HEK293 (cell line): Measurements from ENCODE around the gene LMO4.

Source experiments
- BCL11B ChIP-seq: fragments of 450-650 bp; formaldehyde crosslinking; IDR thresholded peaks from 2 replicates; pipeline ENCODE4 v1.5.1; 2016; ENCODE audit warnings: low read depth, missing biosample characterization, missing genetic modification characterization
- GLI2 ChIP-seq: fragments of 450-650 bp; formaldehyde crosslinking; IDR thresholded peaks from 2 replicates; pipeline ENCODE4; 2017; ENCODE audit warnings: missing biosample characterization, missing genetic modification characterization, low read depth, borderline replicate concordance
- GLI4 ChIP-seq: fragments of 450-650 bp; formaldehyde crosslinking; IDR thresholded peaks from 2 replicates; pipeline ENCODE4 v1.5.1; 2016; ENCODE audit warnings: missing biosample characterization, missing genetic modification characterization
- KLF16 ChIP-seq: fragments of 450-650 bp; formaldehyde crosslinking; IDR thresholded peaks from 2 replicates; pipeline ENCODE4 v1.5.1; 2017; ENCODE audit warnings: missing biosample characterization, missing genetic modification characterization
- KLF9 ChIP-seq: fragments of 450-650 bp; formaldehyde crosslinking; IDR thresholded peaks from 2 replicates; pipeline ENCODE4 v1.5.1; 2016; ENCODE audit warnings: missing biosample characterization, missing genetic modification characterization, low read depth
- PRDM1 ChIP-seq: fragments of 450-650 bp; formaldehyde crosslinking; IDR thresholded peaks from 2 replicates; pipeline ENCODE4; 2016; ENCODE audit warnings: missing biosample characterization, missing genetic modification characterization
- SP2 ChIP-seq: fragments of 450-650 bp; formaldehyde crosslinking; IDR thresholded peaks from 2 replicates; pipeline ENCODE4 v1.5.1; 2016; ENCODE audit warnings: missing biosample characterization, missing genetic modification characterization
- ZBTB8A ChIP-seq: fragments of 450-650 bp; formaldehyde crosslinking; IDR thresholded peaks from 2 replicates; pipeline ENCODE4 v1.5.1; 2016; ENCODE audit warnings: missing biosample characterization, missing genetic modification characterization
- ZEB2 ChIP-seq: fragments of 450-650 bp; formaldehyde crosslinking; IDR thresholded peaks from 2 replicates; pipeline ENCODE4 v1.5.1; 2016; ENCODE audit warnings: missing biosample characterization, missing genetic modification characterization
- ZFP69B ChIP-seq: fragments of 450-650 bp; formaldehyde crosslinking; IDR thresholded peaks from 2 replicates; pipeline ENCODE4 v1.5.1; 2016; ENCODE audit warnings: missing biosample characterization, missing genetic modification characterization
- ZNF121 ChIP-seq: fragments of 450-650 bp; formaldehyde crosslinking; IDR thresholded peaks from 2 replicates; pipeline ENCODE4 v1.5.1; 2016; ENCODE audit warnings: missing biosample characterization, missing genetic modification characterization
- ZNF138 ChIP-seq: fragments of 450-650 bp; formaldehyde crosslinking; IDR thresholded peaks from 2 replicates; pipeline ENCODE4 v1.5.1; 2016; ENCODE audit warnings: missing biosample characterization, missing genetic modification characterization, borderline replicate concordance
- ZNF140 ChIP-seq: fragments of 450-650 bp; formaldehyde crosslinking; IDR thresholded peaks from 2 replicates; pipeline ENCODE4 v1.5.1; 2016; ENCODE audit warnings: missing biosample characterization, missing genetic modification characterization
- ZNF175 ChIP-seq: fragments of 450-650 bp; formaldehyde crosslinking; IDR thresholded peaks from 2 replicates; pipeline ENCODE4 v1.5.1; 2016; ENCODE audit warnings: missing biosample characterization, missing genetic modification characterization
- ZNF239 ChIP-seq: fragments of 450-650 bp; formaldehyde crosslinking; IDR thresholded peaks from 2 replicates; pipeline ENCODE4 v1.5.1; 2016; ENCODE audit warnings: missing biosample characterization, missing genetic modification characterization
- ZNF341 ChIP-seq: fragments of 450-650 bp; formaldehyde crosslinking; IDR thresholded peaks from 2 replicates; pipeline ENCODE4; 2016; ENCODE audit warnings: low read depth, missing biosample characterization, missing genetic modification characterization
- ZNF350 ChIP-seq: fragments of 450-650 bp; formaldehyde crosslinking; IDR thresholded peaks from 2 replicates; pipeline ENCODE4 v1.5.0; 2017; ENCODE audit warnings: missing biosample characterization, mild to moderate bottlenecking, missing genetic modification characterization
- ZNF366 ChIP-seq: fragments of 450-650 bp; formaldehyde crosslinking; conservative IDR thresholded peaks from 2 replicates; pipeline ENCODE4 v1.5.1; 2016; ENCODE audit warnings: missing biosample characterization, missing genetic modification characterization
- ZNF37A ChIP-seq: fragments of 450-650 bp; IDR thresholded peaks from 2 replicates; pipeline ENCODE4 v1.5.1; 2018; ENCODE audit warnings: missing biosample characterization, missing genetic modification characterization
- ZNF391 ChIP-seq: fragments of 450-650 bp; formaldehyde crosslinking; IDR thresholded peaks from 2 replicates; pipeline ENCODE4 v1.5.1; 2016; ENCODE audit warnings: low read depth, missing biosample characterization, missing genetic modification characterization, borderline replicate concordance
- ZNF404 ChIP-seq: fragments of 450-650 bp; formaldehyde crosslinking; IDR thresholded peaks from 2 replicates; pipeline ENCODE4 v1.5.1; 2017; ENCODE audit warnings: missing biosample characterization, missing genetic modification characterization
- ZNF433 ChIP-seq: fragments of 450-650 bp; formaldehyde crosslinking; IDR thresholded peaks from 2 replicates; pipeline ENCODE4 v1.5.1; 2016; ENCODE audit warnings: missing biosample characterization, missing genetic modification characterization, low read depth
- ZNF473 ChIP-seq: fragments of 450-650 bp; formaldehyde crosslinking; IDR thresholded peaks from 2 replicates; pipeline ENCODE4 v1.5.1; 2017; ENCODE audit warnings: missing biosample characterization, missing genetic modification characterization
- ZNF510 ChIP-seq: fragments of 450-650 bp; formaldehyde crosslinking; IDR thresholded peaks from 2 replicates; pipeline ENCODE4 v1.5.1; 2018; ENCODE audit warnings: mild to moderate bottlenecking, missing genetic modification characterization, missing biosample characterization; ENCODE audit not compliant: insufficient replicate concordance
- ZNF529 ChIP-seq: fragments of 450-650 bp; formaldehyde crosslinking; IDR thresholded peaks from 2 replicates; pipeline ENCODE4 v1.5.1; 2017; ENCODE audit warnings: missing genetic modification characterization, missing biosample characterization; ENCODE audit not compliant: insufficient replicate concordance
- ZNF571 ChIP-seq: fragments of 450-650 bp; formaldehyde crosslinking; IDR thresholded peaks from 2 replicates; pipeline ENCODE4 v1.5.0; 2017; ENCODE audit warnings: missing biosample characterization, missing genetic modification characterization
- ZNF629 ChIP-seq: fragments of 450-650 bp; formaldehyde crosslinking; IDR thresholded peaks from 2 replicates; pipeline ENCODE4 v1.5.1; 2017; ENCODE audit warnings: missing biosample characterization, missing genetic modification characterization
- ZNF791 ChIP-seq: fragments of 450-650 bp; formaldehyde crosslinking; IDR thresholded peaks from 2 replicates; pipeline ENCODE4 v1.5.1; 2016; ENCODE audit warnings: missing biosample characterization, missing genetic modification characterization
- ZNF792 ChIP-seq: fragments of 450-650 bp; formaldehyde crosslinking; IDR thresholded peaks from 2 replicates; pipeline ENCODE4 v1.5.1; 2016; ENCODE audit warnings: missing biosample characterization, missing genetic modification characterization
- ZNF830 ChIP-seq: fragments of 450-650 bp; IDR thresholded peaks from 2 replicates; pipeline ENCODE4 v1.5.0; 2018; ENCODE audit warnings: missing biosample characterization, missing genetic modification characterization, low read depth, mild to moderate bottlenecking, moderate library complexity
- ZNF843 ChIP-seq: fragments of 450-650 bp; formaldehyde crosslinking; IDR thresholded peaks from 2 replicates; pipeline ENCODE4 v1.5.1; 2016; ENCODE audit warnings: missing biosample characterization, missing genetic modification characterization
- ZSCAN30 ChIP-seq: fragments of 450-650 bp; IDR thresholded peaks from 2 replicates; pipeline ENCODE4 v1.5.1; 2018; ENCODE audit warnings: missing biosample characterization, mild to moderate bottlenecking, missing genetic modification characterization, moderate library complexity
- ZXDB ChIP-seq: fragments of 450-650 bp; formaldehyde crosslinking; IDR thresholded peaks from 2 replicates; pipeline ENCODE4 v1.5.1; 2016; ENCODE audit warnings: missing biosample characterization, missing genetic modification characterization
- TF ChIP-seq, protein P1 (sequence below): fragments of 450-650 bp; formaldehyde crosslinking; optimal IDR thresholded peaks from 2 replicates; pipeline ENCODE3; 2016; ENCODE audit warnings: missing biosample characterization, mild to moderate bottlenecking, missing genetic modification characterization
- TF ChIP-seq, protein P2 (sequence below): fragments of 450-650 bp; formaldehyde crosslinking; IDR thresholded peaks from 2 replicates; pipeline ENCODE4 v1.5.1; 2017; ENCODE audit warnings: missing biosample characterization, mild to moderate bottlenecking, missing genetic modification characterization, moderate library complexity
- TF ChIP-seq, protein P3 (sequence below): fragments of 450-650 bp; formaldehyde crosslinking; IDR thresholded peaks from 2 replicates; pipeline ENCODE4 v1.5.1; 2016; ENCODE audit warnings: missing biosample characterization, missing genetic modification characterization

The LMO4 gene

DNA sequence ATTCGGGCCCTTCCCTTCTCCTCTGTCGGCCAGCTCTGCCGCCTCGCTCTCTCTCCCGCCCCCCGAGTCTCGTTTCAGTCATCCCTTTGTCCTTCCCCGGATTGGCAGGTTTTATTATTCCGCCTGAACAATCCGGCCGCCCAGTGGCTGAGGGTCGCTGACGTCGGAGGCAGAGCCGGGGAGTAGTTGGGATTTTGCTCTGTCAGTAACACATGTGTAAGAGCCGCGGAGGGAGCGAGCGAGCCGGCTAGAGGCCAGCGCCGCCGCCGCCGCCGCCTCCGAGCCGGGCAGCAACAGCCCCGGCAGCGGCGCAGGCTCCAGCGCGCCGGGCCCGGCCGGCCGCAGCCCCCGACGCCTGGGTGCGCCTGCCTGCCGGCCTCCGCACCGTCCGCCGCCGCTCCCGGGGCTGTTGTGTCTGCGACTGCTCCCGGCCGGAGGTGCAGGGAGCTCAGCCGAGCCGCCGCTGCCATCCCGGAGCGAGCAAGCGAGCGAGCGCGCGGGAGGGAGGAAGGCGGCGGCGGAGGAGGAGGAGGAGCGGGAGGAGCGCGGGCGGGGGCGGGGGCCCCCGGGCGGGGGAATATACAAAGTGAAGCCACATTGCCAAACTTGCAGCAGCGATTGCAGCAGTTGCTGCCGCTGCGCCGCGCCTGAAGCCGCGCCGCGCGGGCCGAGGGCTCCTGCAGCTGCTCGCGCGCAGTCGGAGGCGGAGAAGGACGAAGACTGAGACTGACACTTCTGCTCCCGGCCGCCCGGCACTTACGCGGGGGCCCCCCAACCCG lies at the start of gene LMO4 (continued):
- TF ChIP-seq, protein P1, sequence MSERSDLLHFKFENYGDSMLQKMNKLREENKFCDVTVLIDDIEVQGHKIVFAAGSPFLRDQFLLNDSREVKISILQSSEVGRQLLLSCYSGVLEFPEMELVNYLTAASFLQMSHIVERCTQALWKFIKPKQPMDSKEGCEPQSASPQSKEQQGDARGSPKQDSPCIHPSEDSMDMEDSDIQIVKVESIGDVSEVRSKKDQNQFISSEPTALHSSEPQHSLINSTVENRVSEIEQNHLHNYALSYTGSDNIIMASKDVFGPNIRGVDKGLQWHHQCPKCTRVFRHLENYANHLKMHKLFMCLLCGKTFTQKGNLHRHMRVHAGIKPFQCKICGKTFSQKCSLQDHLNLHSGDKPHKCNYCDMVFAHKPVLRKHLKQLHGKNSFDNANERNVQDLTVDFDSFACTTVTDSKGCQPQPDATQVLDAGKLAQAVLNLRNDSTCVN, result peak; percentile 83
- TF ChIP-seq ZNF791 (tag by site-specific recombination) (no peak), GLI4 (tag by site-specific recombination) (no peak), ZSCAN30 (tag by site-specific recombination) (peak; percentile 2; the same call in 1 of the 2 replicates), ZNF629 (peak; percentile 44), ZNF37A (tag by site-specific recombination) (no peak), ZNF175 (tag by site-specific recombination) (no peak), ZNF792 (tag by site-specific recombination) (no peak), ZNF571 (no peak), ZFP69B (tag by site-specific recombination) (no peak), ZXDB (tag by site-specific recombination) (no peak), ZNF510 (no peak), ZNF473 (tag by site-specific recombination) (no peak), KLF9 (tag by site-specific recombination) (peak; percentile 43; the same call in 1 of the 2 replicates), SP2 (tag by site-specific recombination) (peak; percentile 86), ZNF121 (tag by site-specific recombination) (no peak), ZNF239 (tag by site-specific recombination) (no peak), PRDM1 (tag by site-specific recombination) (no peak), ZNF350 (no peak), ZNF529 (tag by site-specific recombination) (no peak), ZNF433 (tag by site-specific recombination) (no peak), ZNF830 (tag by site-specific recombination) (no peak), ZNF404 (tag by site-specific recombination) (no peak), BCL11B (tag by site-specific recombination) (no peak), ZNF140 (tag by site-specific recombination) (no peak), ZNF366 (peak; percentile 99), GLI2 (tag by site-specific recombination) (no peak), ZNF341 (peak; percentile 97), ZBTB8A (tag by site-specific recombination) (no peak), ZNF843 (tag by site-specific recombination) (no peak), ZNF391 (tag by site-specific recombination) (0 out of 2 replicates have a peak, but pooled peaks have one; percentile 20), ZNF138 (tag by site-specific recombination) (no peak), KLF16 (tag by site-specific recombination) (no peak; the same call in 1 of the 2 replicates), ZEB2 (tag by site-specific recombination) (no peak)
- TF ChIP-seq, protein P2, sequence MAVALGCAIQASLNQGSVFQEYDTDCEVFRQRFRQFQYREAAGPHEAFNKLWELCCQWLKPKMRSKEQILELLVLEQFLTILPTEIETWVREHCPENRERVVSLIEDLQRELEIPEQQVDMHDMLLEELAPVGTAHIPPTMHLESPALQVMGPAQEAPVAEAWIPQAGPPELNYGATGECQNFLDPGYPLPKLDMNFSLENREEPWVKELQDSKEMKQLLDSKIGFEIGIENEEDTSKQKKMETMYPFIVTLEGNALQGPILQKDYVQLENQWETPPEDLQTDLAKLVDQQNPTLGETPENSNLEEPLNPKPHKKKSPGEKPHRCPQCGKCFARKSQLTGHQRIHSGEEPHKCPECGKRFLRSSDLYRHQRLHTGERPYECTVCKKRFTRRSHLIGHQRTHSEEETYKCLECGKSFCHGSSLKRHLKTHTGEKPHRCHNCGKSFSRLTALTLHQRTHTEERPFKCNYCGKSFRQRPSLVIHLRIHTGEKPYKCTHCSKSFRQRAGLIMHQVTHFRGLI, result no peak
- TF ChIP-seq, protein P3, sequence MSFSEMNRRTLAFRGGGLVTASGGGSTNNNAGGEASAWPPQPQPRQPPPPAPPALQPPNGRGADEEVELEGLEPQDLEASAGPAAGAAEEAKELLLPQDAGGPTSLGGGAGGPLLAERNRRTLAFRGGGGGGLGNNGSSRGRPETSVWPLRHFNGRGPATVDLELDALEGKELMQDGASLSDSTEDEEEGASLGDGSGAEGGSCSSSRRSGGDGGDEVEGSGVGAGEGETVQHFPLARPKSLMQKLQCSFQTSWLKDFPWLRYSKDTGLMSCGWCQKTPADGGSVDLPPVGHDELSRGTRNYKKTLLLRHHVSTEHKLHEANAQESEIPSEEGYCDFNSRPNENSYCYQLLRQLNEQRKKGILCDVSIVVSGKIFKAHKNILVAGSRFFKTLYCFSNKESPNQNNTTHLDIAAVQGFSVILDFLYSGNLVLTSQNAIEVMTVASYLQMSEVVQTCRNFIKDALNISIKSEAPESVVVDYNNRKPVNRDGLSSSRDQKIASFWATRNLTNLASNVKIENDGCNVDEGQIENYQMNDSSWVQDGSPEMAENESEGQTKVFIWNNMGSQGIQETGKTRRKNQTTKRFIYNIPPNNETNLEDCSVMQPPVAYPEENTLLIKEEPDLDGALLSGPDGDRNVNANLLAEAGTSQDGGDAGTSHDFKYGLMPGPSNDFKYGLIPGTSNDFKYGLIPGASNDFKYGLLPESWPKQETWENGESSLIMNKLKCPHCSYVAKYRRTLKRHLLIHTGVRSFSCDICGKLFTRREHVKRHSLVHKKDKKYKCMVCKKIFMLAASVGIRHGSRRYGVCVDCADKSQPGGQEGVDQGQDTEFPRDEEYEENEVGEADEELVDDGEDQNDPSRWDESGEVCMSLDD (tag by site-specific recombination), result peak; percentile 80
